K562 (cell line): ENCODE results near the gene PTAFR. TPM values are rescaled to one million over a fixed set of nuclear protein-coding genes. Genes with fewer than 3 reads are reported as not detected.

Source experiments
- ADNP ChIP-seq: fragments of 200-800 bp; sonication (Bioruptor generic); IDR thresholded peaks from 2 replicates; pipeline ENCODE4 v1.6.1; 2016; ENCODE audit warnings: missing genetic modification characterization, missing compliant biosample characterization
- CBX3 ChIP-seq, 2 experiments: IDR thresholded peaks; 1 replicate in 1 of 2; 2 replicates in 1 of 2; pipeline ENCODE4 v1.6.1; 2012; ENCODE audit warnings: inconsistent platforms in 2 of 2, low read length in 2 of 2, borderline replicate concordance in 1 of 2, control low read depth in 1 of 2
- CXXC5 ChIP-seq: fragments of 250-450 bp; sonication (Bioruptor Pico); IDR thresholded peaks from 2 replicates; pipeline ENCODE4 v1.8.0; 2022; ENCODE audit warnings: inconsistent platforms, mild to moderate bottlenecking, moderate library complexity
- EWSR1 ChIP-seq: fragments of 450-650 bp; IDR thresholded peaks from 2 replicates; pipeline ENCODE4 v1.6.1; 2018; ENCODE audit warnings: borderline replicate concordance, mild to moderate bottlenecking, low read depth, moderate library complexity; ENCODE audit not compliant: partially characterized antibody
- FOXA3 ChIP-seq, 2 experiments: fragments of 450-650 bp in 1 of 2; sonication (generic) in 1 of 2; formaldehyde crosslinking; IDR thresholded peaks in 1 of 2; conservative IDR thresholded peaks in 1 of 2; 2 replicates each; pipeline versions ENCODE4 v1.4.0 to v1.8.0; 2020 to 2022; ENCODE audit warnings: mild to moderate bottlenecking in 2 of 2, missing genetic modification reagents in 1 of 2
- HMG20B ChIP-seq: fragments of 250-450 bp; sonication (Bioruptor Pico); IDR thresholded peaks from 2 replicates; pipeline ENCODE4 v1.5.0; 2021; ENCODE audit warnings: mild to moderate bottlenecking
- HOXB6 ChIP-seq: fragments of 250-450 bp; sonication (Bioruptor Pico); IDR thresholded peaks from 2 replicates; pipeline ENCODE4 v1.5.1; 2022; ENCODE audit warnings: mild to moderate bottlenecking, borderline replicate concordance
- MAFF ChIP-seq: IDR thresholded peaks from 2 replicates; pipeline ENCODE4 v1.6.1; 2012; ENCODE audit warnings: low read length, improper control_type of control experiment
- MNT ChIP-seq, 2 experiments: fragments of 450-650 bp; conservative IDR thresholded peaks; 2 replicates each; pipeline ENCODE4 v1.6.1; 2017; ENCODE audit warnings: mild to moderate bottlenecking in 2 of 2, moderate library complexity in 2 of 2
- PRMT5 ChIP-seq: sonication (generic); formaldehyde crosslinking; IDR thresholded peaks from 2 replicates; pipeline ENCODE4 v1.5.0; 2020; ENCODE audit warnings: missing genetic modification reagents
- SREBF1 ChIP-seq: fragments of 150-350 bp; IDR thresholded peaks from 2 replicates; pipeline ENCODE4 v1.6.1; 2014; ENCODE audit warnings: antibody characterized with exemption, low read depth, low read length, borderline replicate concordance
- TFE3 ChIP-seq: fragments of 450-650 bp; formaldehyde crosslinking; IDR thresholded peaks from 2 replicates; pipeline ENCODE4 v1.4.0; 2020; ENCODE audit warnings: mild to moderate bottlenecking, mixed read lengths
- ZNF639 ChIP-seq, 2 experiments: fragments of 200-800 bp in 1 of 2; sonication (Bioruptor generic) in 1 of 2; sonication (generic) in 1 of 2; formaldehyde crosslinking in 1 of 2; IDR thresholded peaks in 1 of 2; conservative IDR thresholded peaks in 1 of 2; 2 replicates each; pipeline versions ENCODE4 v1.5.0 to v1.6.1; 2016 to 2020; ENCODE audit warnings: missing compliant biosample characterization in 1 of 2, missing genetic modification characterization in 1 of 2, missing genetic modification reagents in 1 of 2
- polyA plus RNA-seq, 8 experiments: library from polyadenylated mRNA; depleted of rRNA in 4 of 8; stranded (reverse) in 5 of 8; unstranded in 3 of 8; fragments of >200 nt; fragmentation: Nextera tagmentation in 2 of 8; fragmentation: Illumina TruSeq in 1 of 8; extraction: Ambion mirVana in 2 of 8; extraction: Trizol in 1 of 8; gene quantifications; 2 replicates each; pipeline versions ENCODE4 v1.2.1 to v1.2.3, GENCODE V29; 2011 to 2014; ENCODE audit warnings: inconsistent platforms in 1 of 8, missing spikeins in 1 of 8
- total RNA-seq, 7 experiments: library from RNA; depleted of rRNA in 6 of 7; stranded (reverse); fragments of >200 nt in 6 of 7; fragmentation: Illumina TruSeq in 2 of 7; extraction: Trizol in 2 of 7; gene quantifications; 2 replicates each; pipeline versions ENCODE4 v1.2.1 to v1.2.3, GENCODE V29; 2011 to 2021; ENCODE audit warnings: low replicate concordance in 1 of 7
- TF ChIP-seq, protein P1 (sequence below): sonication (generic); formaldehyde crosslinking; IDR thresholded peaks from 2 replicates; pipeline ENCODE4 v1.8.1; 2022; ENCODE audit warnings: missing genetic modification reagents

PTAFR gene
- total and polyA plus RNA-seq, 9 of the 15 experiments (the other 6 are each of a cell fraction or from before 2014, with no cell fraction given): 0.15 to 0.55 (median 0.40) TPM; not detected in 1

- TF ChIP-seq ADNP (tag): 0 out of 2 replicates have a peak, but pooled peaks have one; percentile 47
- no peak for TF ChIP-seq CXXC5 (CRISPR knock-in tag)
- TF ChIP-seq CBX3 (IDR thresholded peaks at IDR 0.05; ENCODE audit: borderline replicate concordance in 1 of 2, low read length in 2 of 2): no peak
- no peak for TF ChIP-seq EWSR1
- TF ChIP-seq HOXB6 (CRISPR knock-in tag): no peak
- TF ChIP-seq, protein P1, sequence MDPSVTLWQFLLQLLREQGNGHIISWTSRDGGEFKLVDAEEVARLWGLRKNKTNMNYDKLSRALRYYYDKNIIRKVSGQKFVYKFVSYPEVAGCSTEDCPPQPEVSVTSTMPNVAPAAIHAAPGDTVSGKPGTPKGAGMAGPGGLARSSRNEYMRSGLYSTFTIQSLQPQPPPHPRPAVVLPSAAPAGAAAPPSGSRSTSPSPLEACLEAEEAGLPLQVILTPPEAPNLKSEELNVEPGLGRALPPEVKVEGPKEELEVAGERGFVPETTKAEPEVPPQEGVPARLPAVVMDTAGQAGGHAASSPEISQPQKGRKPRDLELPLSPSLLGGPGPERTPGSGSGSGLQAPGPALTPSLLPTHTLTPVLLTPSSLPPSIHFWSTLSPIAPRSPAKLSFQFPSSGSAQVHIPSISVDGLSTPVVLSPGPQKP (CRISPR knock-in tag): no peak
- TF ChIP-seq HMG20B (CRISPR knock-in tag): no peak
- TF ChIP-seq MNT (conservative IDR thresholded peaks at IDR 0.05): 0 out of 4 replicates have a peak, but pooled peaks of 1 of the 2 experiments have one; percentile 25
- TF ChIP-seq FOXA3 (CRISPR knock-in tag; conservative IDR thresholded peaks at IDR 0.05 in 1 of 2, IDR thresholded peaks at IDR 0.05 in 1 of 2): peak in 1 of 2 experiments; percentile 29; a peak in 1 of 4 replicates
- TF ChIP-seq SREBF1: no peak
- no peak for TF ChIP-seq TFE3 (CRISPR knock-in tag)
- TF ChIP-seq MAFF: no peak
- TF ChIP-seq ZNF639 (CRISPR knock-in tag; conservative IDR thresholded peaks at IDR 0.05 in 1 of 2, IDR thresholded peaks at IDR 0.05 in 1 of 2): peak in 1 of 2 experiments; percentile 57; a peak in 2 of 4 replicates
- TF ChIP-seq PRMT5 (CRISPR knock-in tag): no peak
Observed at GRCh38 chr1:28114844-28115243, 61.6 kb downstream of the PTAFR start (continued).
